Lower leg skin (tissue), 4 donors: Measurements from ENCODE around the gene LAD1. TPM values are rescaled to one million over a fixed set of nuclear protein-coding genes. Genes with fewer than 3 reads are reported as not detected.

Experiments used
- DNase-seq, 2 donors: peaks; one replicate each; pipeline ENCODE4 v3.0.0-alpha.2; 2019; ENCODE audit warnings: low spot score in 2 of 2
- H3K4me3 ChIP-seq: fragments of 200-600 bp; sonication (generic); 2 replicates; pipeline ENCODE4 v1.5.1; 2017; ENCODE audit warnings: mild to moderate bottlenecking, low read depth; ENCODE audit not compliant: poor library complexity, severe bottlenecking
- POLR2A ChIP-seq, 2 donors: fragments of 450-650 bp; IDR thresholded peaks; one replicate each; pipeline ENCODE4 v1.6.1; 2016 to 2017; ENCODE audit warnings: antibody characterized with exemption in 2 of 2, mild to moderate bottlenecking in 1 of 2, moderate library complexity in 1 of 2
- WGBS, 2 donors: methylation state at CpG; one replicate each; pipeline ENCODE4 v1.1.5; 2018; 5-methylcytosine and 5-hydroxymethylcytosine counted together
- intact Hi-C: fragments of 100-400 bp; cut with DNase I; formaldehyde crosslinking; loops from one replicate; pipeline ENCODE4 v1.15.0; 2023; ENCODE audit warnings: low total_unique reads
- total RNA-seq, 4 donors: library from RNA; depleted of rRNA; stranded (reverse); fragments of >200 nt; gene quantifications; one replicate each; pipeline ENCODE4 v1.1.0, GENCODE V29; 2016
- TF ChIP-seq, protein P1 (sequence below), 3 donors: fragments of 450-650 bp; IDR thresholded peaks; one replicate each; pipeline ENCODE4 v1.5.1; 2016; ENCODE audit warnings: antibody characterized with exemption in 3 of 3, mild to moderate bottlenecking in 3 of 3, moderate library complexity in 2 of 3

Gene LAD1
- total RNA-seq, 4 donors from 2014 or later = 271 to 336 (median 291) TPM

- TF ChIP-seq, protein P1, sequence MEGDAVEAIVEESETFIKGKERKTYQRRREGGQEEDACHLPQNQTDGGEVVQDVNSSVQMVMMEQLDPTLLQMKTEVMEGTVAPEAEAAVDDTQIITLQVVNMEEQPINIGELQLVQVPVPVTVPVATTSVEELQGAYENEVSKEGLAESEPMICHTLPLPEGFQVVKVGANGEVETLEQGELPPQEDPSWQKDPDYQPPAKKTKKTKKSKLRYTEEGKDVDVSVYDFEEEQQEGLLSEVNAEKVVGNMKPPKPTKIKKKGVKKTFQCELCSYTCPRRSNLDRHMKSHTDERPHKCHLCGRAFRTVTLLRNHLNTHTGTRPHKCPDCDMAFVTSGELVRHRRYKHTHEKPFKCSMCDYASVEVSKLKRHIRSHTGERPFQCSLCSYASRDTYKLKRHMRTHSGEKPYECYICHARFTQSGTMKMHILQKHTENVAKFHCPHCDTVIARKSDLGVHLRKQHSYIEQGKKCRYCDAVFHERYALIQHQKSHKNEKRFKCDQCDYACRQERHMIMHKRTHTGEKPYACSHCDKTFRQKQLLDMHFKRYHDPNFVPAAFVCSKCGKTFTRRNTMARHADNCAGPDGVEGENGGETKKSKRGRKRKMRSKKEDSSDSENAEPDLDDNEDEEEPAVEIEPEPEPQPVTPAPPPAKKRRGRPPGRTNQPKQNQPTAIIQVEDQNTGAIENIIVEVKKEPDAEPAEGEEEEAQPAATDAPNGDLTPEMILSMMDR (IDR thresholded peaks at IDR 0.05) = no peak
- TF ChIP-seq POLR2A (IDR thresholded peaks at IDR 0.05) = no peak
- WGBS, 2 donors = 30 to 33% methylated on average over 6 of the region's 6 CpGs
- DNase-seq = no peak
- H3K4me3 ChIP-seq = no peak overlapping the region
- intact Hi-C loops = no loop called here
Observed at GRCh38 chr1:201348211-201348566, 50.9 kb downstream of the LAD1 start.

DNA sequence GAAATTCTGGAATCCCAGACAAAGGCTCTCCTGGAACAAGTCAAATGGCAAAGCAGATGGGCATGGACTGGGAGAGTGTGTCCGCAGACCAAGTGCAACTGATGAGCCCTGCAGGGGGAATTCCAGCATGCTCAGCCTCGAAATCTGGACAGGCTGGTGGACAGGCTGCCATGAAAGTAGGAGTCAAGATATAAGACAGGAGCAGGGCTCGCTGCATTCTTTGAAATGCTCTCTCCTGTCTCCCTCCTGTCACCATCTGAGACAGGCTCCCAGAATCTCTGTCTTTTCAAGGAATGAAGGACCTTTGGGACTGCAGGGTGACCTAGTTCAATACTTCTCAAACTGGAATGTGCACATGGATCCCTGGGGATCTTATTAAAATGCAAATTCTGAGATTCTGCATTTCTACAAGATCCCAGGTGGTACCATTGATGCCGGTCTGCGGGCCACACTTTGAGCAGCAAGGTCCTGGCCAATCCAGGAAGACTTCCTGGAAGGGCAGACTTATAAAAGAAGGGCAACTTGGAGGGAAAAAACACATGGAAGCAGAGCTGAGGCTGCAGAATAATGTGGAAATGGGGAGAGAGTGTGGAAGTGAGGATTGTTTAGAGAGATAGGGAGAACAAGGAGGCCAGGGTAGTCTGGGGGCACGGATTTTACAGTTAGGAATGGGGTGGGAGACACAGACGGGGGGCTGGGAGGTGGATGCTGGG lies 51.5 kb downstream of the LAD1 start:
- 42 to 53% methylated on average over 7 of the region's 7 CpGs for WGBS, 2 donors
- DNase-seq = no peak
- intact Hi-C loops = no loop called here
- no peak overlapping the region for H3K4me3 ChIP-seq
- TF ChIP-seq, protein P1 (IDR thresholded peaks at IDR 0.05) = no peak
- TF ChIP-seq POLR2A (IDR thresholded peaks at IDR 0.05) = no peak

- H3K4me3 ChIP-seq = no peak overlapping the region
- TF ChIP-seq, protein P1 (IDR thresholded peaks at IDR 0.05) = no peak
- no peak for TF ChIP-seq POLR2A (IDR thresholded peaks at IDR 0.05)
- WGBS, 2 donors = 22 to 37% methylated on average over 2 of the region's 2 CpGs
- DNase-seq = no peak
- intact Hi-C loops = no loop called here
Observed at GRCh38 chr1:201346987-201347386, 52.1 kb downstream of the LAD1 start.

- 30 to 38% methylated on average over 5 of the region's 5 CpGs for WGBS, 2 donors
- TF ChIP-seq POLR2A (IDR thresholded peaks at IDR 0.05) = no peak
- TF ChIP-seq, protein P1 (IDR thresholded peaks at IDR 0.05) = no peak
- no peak for DNase-seq
- H3K4me3 ChIP-seq = no peak overlapping the region
- intact Hi-C loops = no loop called here
Observed at GRCh38 chr1:201346337-201346939, 52.7 kb downstream of the LAD1 start.

GRCh38 chr1:201345081-201345355 lies 54.1 kb downstream of the LAD1 start:
- no peak overlapping the region for H3K4me3 ChIP-seq
- TF ChIP-seq, protein P1 (IDR thresholded peaks at IDR 0.05) = no peak
- no peak for TF ChIP-seq POLR2A (IDR thresholded peaks at IDR 0.05)
- no peak for DNase-seq
- intact Hi-C loops = no loop called here
- WGBS, 2 donors = 53 to 60% methylated on average over 5 of the region's 5 CpGs
